ENCODE results near the gene TMEM184B. TPM values are rescaled to one million over a fixed set of nuclear protein-coding genes. Genes with fewer than 3 reads are reported as not detected.

The TMEM184B gene
- total RNA-seq, 2 donors from 2014 or later: 58.8 to 61.6 TPM

- H3K36me3 ChIP-seq: no peaks in the 10 kb centered on the region
- no peaks in the 10 kb centered on the region for H3K27me3 ChIP-seq
- H3K4me3 ChIP-seq: no peak overlapping the region
- TF ChIP-seq, protein P1, sequence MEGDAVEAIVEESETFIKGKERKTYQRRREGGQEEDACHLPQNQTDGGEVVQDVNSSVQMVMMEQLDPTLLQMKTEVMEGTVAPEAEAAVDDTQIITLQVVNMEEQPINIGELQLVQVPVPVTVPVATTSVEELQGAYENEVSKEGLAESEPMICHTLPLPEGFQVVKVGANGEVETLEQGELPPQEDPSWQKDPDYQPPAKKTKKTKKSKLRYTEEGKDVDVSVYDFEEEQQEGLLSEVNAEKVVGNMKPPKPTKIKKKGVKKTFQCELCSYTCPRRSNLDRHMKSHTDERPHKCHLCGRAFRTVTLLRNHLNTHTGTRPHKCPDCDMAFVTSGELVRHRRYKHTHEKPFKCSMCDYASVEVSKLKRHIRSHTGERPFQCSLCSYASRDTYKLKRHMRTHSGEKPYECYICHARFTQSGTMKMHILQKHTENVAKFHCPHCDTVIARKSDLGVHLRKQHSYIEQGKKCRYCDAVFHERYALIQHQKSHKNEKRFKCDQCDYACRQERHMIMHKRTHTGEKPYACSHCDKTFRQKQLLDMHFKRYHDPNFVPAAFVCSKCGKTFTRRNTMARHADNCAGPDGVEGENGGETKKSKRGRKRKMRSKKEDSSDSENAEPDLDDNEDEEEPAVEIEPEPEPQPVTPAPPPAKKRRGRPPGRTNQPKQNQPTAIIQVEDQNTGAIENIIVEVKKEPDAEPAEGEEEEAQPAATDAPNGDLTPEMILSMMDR (IDR thresholded peaks at IDR 0.05): no peak
- H3K9ac ChIP-seq (ENCODE audit: low read depth in 2 of 2, low read length in 2 of 2): no peak overlapping the region
- H3K9me3 ChIP-seq: no peaks in the 10 kb centered on the region
- intact Hi-C loops (cut with DNase I): no loop called here
- H3K4me1 ChIP-seq: no peaks in the 10 kb centered on the region
- no peak overlapping the region for H3K27ac ChIP-seq
- no peak for DNase-seq
These were observed 61.3 kb downstream of the TMEM184B start for GRCh38 chr22:38211556-38211955.

DNA sequence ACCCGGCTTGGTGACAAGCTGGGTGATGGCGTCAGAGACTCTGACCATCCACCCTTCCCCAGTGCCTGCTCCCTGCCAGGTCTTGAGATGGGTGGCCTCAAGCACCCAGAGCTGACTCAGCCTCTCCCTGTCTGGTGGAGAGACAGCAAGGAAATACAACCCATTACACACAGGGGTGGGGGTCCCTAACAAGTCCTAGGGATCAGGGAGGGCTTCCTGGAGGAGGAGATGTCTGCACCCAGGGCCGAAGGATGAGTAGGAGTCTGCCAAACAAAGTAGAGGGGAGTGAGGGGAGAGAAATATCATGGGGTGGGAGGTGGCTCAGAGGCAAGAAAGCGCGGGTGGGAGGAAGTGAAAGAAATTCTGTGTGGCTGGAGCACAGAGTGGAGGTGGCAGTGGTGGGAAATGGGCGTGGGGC, 64.2 kb downstream of the TMEM184B start:
- intact Hi-C loops (cut with DNase I): no loop called here
- Histone ChIP-seq H3K27ac (no peak overlapping the region), H3K4me1 (no peaks in the 10 kb centered on the region), H3K4me3 (no peak overlapping the region), H3K9ac (ENCODE audit: low read depth in 2 of 2, low read length in 2 of 2) (no peak overlapping the region), H3K36me3 (no peaks in the 10 kb centered on the region), H3K9me3 (no peaks in the 10 kb centered on the region), H3K27me3 (no peaks in the 10 kb centered on the region)
- TF ChIP-seq, protein P1 (IDR thresholded peaks at IDR 0.05): no peak
- no peak for DNase-seq

GRCh38 chr22:38207898-38208432, 64.8 kb downstream of the TMEM184B start:
- no peaks in the 10 kb centered on the region for H3K9me3 ChIP-seq
- no peak overlapping the region for H3K9ac ChIP-seq (ENCODE audit: low read depth in 2 of 2, low read length in 2 of 2)
- H3K36me3 ChIP-seq: no peaks in the 10 kb centered on the region
- intact Hi-C loops (cut with DNase I): no loop called here
- no peak overlapping the region for H3K27ac ChIP-seq
- no peak overlapping the region for H3K4me3 ChIP-seq
- no peaks in the 10 kb centered on the region for H3K4me1 ChIP-seq
- TF ChIP-seq, protein P1 (IDR thresholded peaks at IDR 0.05): no peak
- H3K27me3 ChIP-seq: no peaks in the 10 kb centered on the region
- DNase-seq: no peak

GRCh38 chr22:38205261-38206128, 67.3 kb downstream of the TMEM184B start:
- Histone ChIP-seq H3K27me3 (no peaks in the 10 kb centered on the region), H3K4me1 (no peaks in the 10 kb centered on the region), H3K27ac (no peak overlapping the region), H3K9me3 (no peaks in the 10 kb centered on the region), H3K4me3 (no peak overlapping the region), H3K36me3 (no peaks in the 10 kb centered on the region), H3K9ac (ENCODE audit: low read depth in 2 of 2, low read length in 2 of 2) (peak overlapping the region in 1 of 2 donors; percentile 5)
- TF ChIP-seq, protein P1 (IDR thresholded peaks at IDR 0.05): no peak
- intact Hi-C loops (cut with DNase I): no loop called here
- DNase-seq: peak; percentile 58

GRCh38 chr22:38204784-38205183, 68.0 kb downstream of the TMEM184B start:
- no peaks in the 10 kb centered on the region for H3K36me3 ChIP-seq
- H3K9ac ChIP-seq (ENCODE audit: low read depth in 2 of 2, low read length in 2 of 2): no peak overlapping the region
- H3K27ac ChIP-seq: no peak overlapping the region
- H3K4me3 ChIP-seq: no peak overlapping the region
- DNase-seq: no peak
- H3K9me3 ChIP-seq: no peaks in the 10 kb centered on the region
- TF ChIP-seq, protein P1 (IDR thresholded peaks at IDR 0.05): no peak
- no peaks in the 10 kb centered on the region for H3K27me3 ChIP-seq
- intact Hi-C loops (cut with DNase I): no loop called here
- H3K4me1 ChIP-seq: no peaks in the 10 kb centered on the region
